ENCODE data around the gene KLHDC8B. TPM values are rescaled to one million over a fixed set of nuclear protein-coding genes. Genes with fewer than 3 reads are reported as not detected.
A peak's percentile ranks its signal among the peaks of the same experiment; 100 is the strongest.

Gene KLHDC8B
- total RNA-seq, 1 experiment from 2014 or later: 13.5 TPM

- Mint-ChIP-seq H3K27me3 (ENCODE audit: low read depth) (peaks cover 13% of the 10 kb centered on the region), H3K4me3 (no peak overlapping the region), H3K27ac (no peak overlapping the region), H3K36me3 (ENCODE audit: insufficient read depth in 1 of 3, low read depth in 3 of 3) (peaks cover 0 to 8% (median 4%) of the 10 kb centered on the region in 3 experiments; a peak in 3 of 7 replicates), H3K9me3 (no peaks in the 10 kb centered on the region), H3K4me1 (peaks cover 2 to 4% of the 10 kb centered on the region in 2 experiments; a peak in 3 of 4 replicates)
- TF ChIP-seq, protein P1, sequence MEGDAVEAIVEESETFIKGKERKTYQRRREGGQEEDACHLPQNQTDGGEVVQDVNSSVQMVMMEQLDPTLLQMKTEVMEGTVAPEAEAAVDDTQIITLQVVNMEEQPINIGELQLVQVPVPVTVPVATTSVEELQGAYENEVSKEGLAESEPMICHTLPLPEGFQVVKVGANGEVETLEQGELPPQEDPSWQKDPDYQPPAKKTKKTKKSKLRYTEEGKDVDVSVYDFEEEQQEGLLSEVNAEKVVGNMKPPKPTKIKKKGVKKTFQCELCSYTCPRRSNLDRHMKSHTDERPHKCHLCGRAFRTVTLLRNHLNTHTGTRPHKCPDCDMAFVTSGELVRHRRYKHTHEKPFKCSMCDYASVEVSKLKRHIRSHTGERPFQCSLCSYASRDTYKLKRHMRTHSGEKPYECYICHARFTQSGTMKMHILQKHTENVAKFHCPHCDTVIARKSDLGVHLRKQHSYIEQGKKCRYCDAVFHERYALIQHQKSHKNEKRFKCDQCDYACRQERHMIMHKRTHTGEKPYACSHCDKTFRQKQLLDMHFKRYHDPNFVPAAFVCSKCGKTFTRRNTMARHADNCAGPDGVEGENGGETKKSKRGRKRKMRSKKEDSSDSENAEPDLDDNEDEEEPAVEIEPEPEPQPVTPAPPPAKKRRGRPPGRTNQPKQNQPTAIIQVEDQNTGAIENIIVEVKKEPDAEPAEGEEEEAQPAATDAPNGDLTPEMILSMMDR (conservative IDR thresholded peaks at IDR 0.05): peak; percentile 73
- Histone ChIP-seq H4K91ac (ENCODE audit: insufficient read length, low read depth, low read length) (no peak overlapping the region), H3K27ac (ENCODE audit: insufficient read length, low read depth, low read length) (no peak overlapping the region), H3K23ac (ENCODE audit: insufficient read length, low read depth, low read length) (no peak overlapping the region), H3K14ac (ENCODE audit: insufficient read depth, low read length) (no peak overlapping the region), H3K9ac (ENCODE audit: extremely low read depth, insufficient read length, low read length) (no peak overlapping the region), H3K27me3 (ENCODE audit: insufficient read depth, low read length) (no peaks in the 10 kb centered on the region), H3K18ac (ENCODE audit: insufficient read length, low read depth, low read length) (no peak overlapping the region), H3K79me2 (ENCODE audit: insufficient read depth, low read length) (no peaks in the 10 kb centered on the region), H2AK5ac (ENCODE audit: insufficient read length, low read length) (no peak overlapping the region), H3T11ph (ENCODE audit: low read length) (no peak overlapping the region), H4K5ac (ENCODE audit: insufficient read length, low read depth, low read length) (no peak overlapping the region), H4K8ac (replicated peaks; ENCODE audit: insufficient read length, low read depth, low read length) (no peak overlapping the region), H2BK5ac (ENCODE audit: insufficient read length, low read length) (no peak overlapping the region), H2BK12ac (ENCODE audit: insufficient read length, low read depth, low read length) (no peak overlapping the region), H3K4ac (ENCODE audit: low read depth, low read length) (no peak overlapping the region), H2BK15ac (ENCODE audit: low read depth, low read length) (no peak overlapping the region), H3K9me3 (ENCODE audit: control insufficient read depth, low read depth, low read length) (no peaks in the 10 kb centered on the region), H3K56ac (ENCODE audit: insufficient read length, low read depth, low read length) (no peak overlapping the region), H2BK120ac (ENCODE audit: low read depth, low read length, poor library complexity, severe bottlenecking) (no peak overlapping the region), H2AFZ (ENCODE audit: low read length) (no peak overlapping the region), H3K23me2 (ENCODE audit: insufficient read length, low read depth, low read length, poor library complexity, severe bottlenecking) (no peaks in the 10 kb centered on the region), H4K20me1 (ENCODE audit: control insufficient read depth, insufficient read depth, insufficient read length) (no peaks in the 10 kb centered on the region), H3K4me1 (ENCODE audit: insufficient read depth, low read length) (no peaks in the 10 kb centered on the region), H2BK20ac (ENCODE audit: low read depth, low read length, poor library complexity, severe bottlenecking) (no peak overlapping the region), H3K4me2 (ENCODE audit: insufficient read depth, insufficient read length, low read length) (no peak overlapping the region), H3K79me1 (ENCODE audit: insufficient read depth, low read depth, low read length, poor library complexity, severe bottlenecking) (no peaks in the 10 kb centered on the region)
- peak; percentile 65 for DNase-seq
- no CpG with 5 or more reads among the region's 5 CpGs for WGBS (ENCODE audit: extremely low coverage, insufficient read length, low lambda C conversion rate)
These were observed 13.2 kb upstream of the KLHDC8B start for GRCh38 chr3:49158103-49158709.
